GM12878 (cell line): ENCODE data around the gene ABCB7.
"Not testable (repeated sequence)": the region's sequence is repeated elsewhere in the genome, so short reads cannot be mapped to it uniquely, and the experiment has no call there.

ENCODE experiments used
- CEBPZ ChIP-seq: fragments of 150-350 bp; IDR thresholded peaks from 2 replicates; pipeline ENCODE4 v1.6.1; 2016; ENCODE audit warnings: low read depth, low read length
- CREB1 ChIP-seq: IDR thresholded peaks from 2 replicates; pipeline ENCODE4 v1.6.1; 2012; ENCODE audit warnings: low read depth, mild to moderate bottlenecking, inconsistent platforms
- CTCF ChIP-seq, 3 experiments: IDR thresholded peaks in 2 of 3; conservative IDR thresholded peaks in 1 of 3; 2 replicates each; pipeline ENCODE4 v1.5.1; 2011; ENCODE audit warnings: low read depth in 3 of 3, low read length in 3 of 3, mild to moderate bottlenecking in 3 of 3, control low read depth in 2 of 3, moderate library complexity in 2 of 3, inconsistent platforms in 1 of 3, mixed read lengths in 1 of 3; ENCODE audit not compliant: control insufficient read depth in 2 of 3, insufficient read depth in 1 of 3; ENCODE audit errors: extremely low read depth in 1 of 3
- CUX1 ChIP-seq: IDR thresholded peaks from 2 replicates; pipeline ENCODE4 v1.6.1; 2012; ENCODE audit warnings: improper control_type of control experiment, low read depth, low read length; ENCODE audit not compliant: insufficient replicate concordance
- ETV6 ChIP-seq, 2 experiments: fragments of 450-650 bp in 1 of 2; IDR thresholded peaks in 1 of 2; conservative IDR thresholded peaks in 1 of 2; 2 replicates each; pipeline ENCODE4 v1.6.1; 2014; ENCODE audit warnings: antibody characterized with exemption in 1 of 2, borderline replicate concordance in 1 of 2, low read depth in 1 of 2, mild to moderate bottlenecking in 1 of 2, moderate library complexity in 1 of 2
- EZH2 ChIP-seq: IDR thresholded peaks from 2 replicates; pipeline ENCODE4 v1.6.1; 2012; ENCODE audit warnings: low read depth, mild to moderate bottlenecking, control low read depth, inconsistent platforms, low read length, borderline replicate concordance; ENCODE audit not compliant: control insufficient read depth
- JUNB ChIP-seq: IDR thresholded peaks from 2 replicates; pipeline ENCODE4 v1.6.1; 2016; ENCODE audit warnings: antibody characterized with exemption, mild to moderate bottlenecking
- RFX5 ChIP-seq: IDR thresholded peaks from 2 replicates; pipeline ENCODE4 v1.6.1; 2011; ENCODE audit warnings: low read depth, low read length, improper control_type of control experiment
- SIN3A ChIP-seq: IDR thresholded peaks from 2 replicates; pipeline ENCODE4 v1.6.1; 2012; ENCODE audit warnings: low read depth, low read length, improper control_type of control experiment
- SREBF1 ChIP-seq: IDR thresholded peaks from 2 replicates; pipeline ENCODE4 v1.6.1; 2012; ENCODE audit warnings: mild to moderate bottlenecking, low read length
- YY1 ChIP-seq: IDR thresholded peaks from 2 replicates; pipeline ENCODE4 v1.6.1; 2011; ENCODE audit warnings: low read depth, mild to moderate bottlenecking, low read length
- ZBTB11 ChIP-seq: fragments of 450-650 bp; formaldehyde crosslinking; IDR thresholded peaks from 2 replicates; pipeline ENCODE4 v1.5.0; 2022; ENCODE audit warnings: mild to moderate bottlenecking, missing genetic modification characterization
- ZNF274 ChIP-seq: IDR thresholded peaks from one replicate; pipeline ENCODE4 v1.8.0; 2011; ENCODE audit not compliant: insufficient read length, insufficient read depth

GRCh38 chrX:75044142-75044541 lies 111.9 kb downstream of the ABCB7 start:
- not testable (repeated sequence) for TF ChIP-seq CUX1; CTCF (IDR thresholded peaks at IDR 0.05 in 2 of 3, conservative IDR thresholded peaks at IDR 0.05 in 1 of 3; ENCODE audit: control insufficient read depth in 2 of 3, extremely low read depth in 1 of 3, insufficient read depth in 1 of 3, low read depth in 3 of 3, low read length in 3 of 3); CREB1; CEBPZ; RFX5; SREBF1; EZH2; YY1; ETV6 (conservative IDR thresholded peaks at IDR 0.05 in 1 of 2, IDR thresholded peaks at IDR 0.05 in 1 of 2; ENCODE audit: borderline replicate concordance in 1 of 2, low read depth in 1 of 2); SIN3A; ZBTB11 (CRISPR knock-in tag); JUNB; ZNF274
